Pericardium fibroblast (primary cell): ENCODE data around the gene BCAT1. TPM values are rescaled to one million over a fixed set of nuclear protein-coding genes. Genes with fewer than 3 reads are reported as not detected.

ENCODE experiments used
- total RNA-seq: library from RNA; depleted of rRNA; stranded (reverse); fragments of >200 nt; gene quantifications from 2 replicates; pipeline ENCODE4 v1.2.3, GENCODE V29; 2015

Gene BCAT1, protein sequence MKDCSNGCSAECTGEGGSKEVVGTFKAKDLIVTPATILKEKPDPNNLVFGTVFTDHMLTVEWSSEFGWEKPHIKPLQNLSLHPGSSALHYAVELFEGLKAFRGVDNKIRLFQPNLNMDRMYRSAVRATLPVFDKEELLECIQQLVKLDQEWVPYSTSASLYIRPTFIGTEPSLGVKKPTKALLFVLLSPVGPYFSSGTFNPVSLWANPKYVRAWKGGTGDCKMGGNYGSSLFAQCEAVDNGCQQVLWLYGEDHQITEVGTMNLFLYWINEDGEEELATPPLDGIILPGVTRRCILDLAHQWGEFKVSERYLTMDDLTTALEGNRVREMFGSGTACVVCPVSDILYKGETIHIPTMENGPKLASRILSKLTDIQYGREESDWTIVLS
- total RNA-seq, result 90.2 and 213 TPM in 2 replicates

DNA sequence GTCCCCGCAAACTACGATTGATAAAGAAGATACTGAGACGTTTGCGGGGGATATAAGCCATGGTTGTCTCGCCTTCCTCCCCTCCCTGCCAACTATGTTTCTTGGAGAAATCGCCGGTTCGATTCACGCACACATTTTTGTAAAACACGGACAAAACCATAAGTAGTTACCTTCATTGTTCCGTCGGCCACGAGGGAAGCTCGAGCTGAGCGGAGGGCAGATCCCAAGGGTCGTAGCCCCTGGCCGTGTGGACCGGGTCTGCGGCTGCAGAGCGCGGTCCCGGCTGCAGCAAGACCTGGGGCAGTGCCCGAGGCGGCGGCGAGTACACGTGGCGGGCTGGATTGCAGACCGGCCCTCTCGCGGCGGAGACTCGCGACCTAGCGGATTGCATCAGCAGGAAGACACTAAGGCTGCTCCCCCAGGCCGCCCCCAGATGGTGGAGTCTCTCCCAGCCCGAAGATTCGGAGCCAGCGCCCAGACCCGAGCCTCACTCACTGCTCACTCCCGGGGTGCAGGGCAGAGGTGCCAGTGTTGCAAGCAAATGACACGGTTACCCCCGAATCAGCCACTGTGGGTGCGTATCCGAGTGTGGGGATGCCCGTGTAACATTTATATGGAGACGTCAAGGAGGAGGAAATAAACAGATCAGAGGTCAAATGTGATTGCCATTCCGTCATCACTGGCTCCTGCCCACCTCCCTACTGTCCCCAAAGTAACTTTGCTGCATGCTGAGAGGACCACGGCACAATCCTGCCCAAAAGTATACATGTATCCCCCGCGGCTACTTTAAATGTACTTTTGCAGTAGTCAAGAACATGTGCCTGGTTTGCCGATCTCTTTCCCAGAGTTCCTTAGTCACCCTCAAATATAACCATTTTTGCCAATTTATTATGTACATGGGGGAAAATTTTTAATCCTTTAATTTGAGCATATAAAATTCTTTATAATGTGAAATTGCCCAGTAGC, at the start of gene BCAT1:
Gene BCAT1 (minus strand): TSS at position 345 of the 966 bp plus-strand sequence. CDS start 169 bp downstream, at position 176.

Other genes starting within 250 kb of the BCAT1 start
- gene DNAI7, start 246.1 kb upstream of the BCAT1 start, total RNA-seq, result not detected in 2 replicates
- gene ETFRF1, start 246.1 kb upstream of the BCAT1 start, total RNA-seq, result 22.2 and 26.6 TPM in 2 replicates